Ovary (tissue), 3 donors: ENCODE results near the gene FAM222A.

Experiments
- CTCF ChIP-seq, 3 donors: fragments of 450-650 bp in 2 of 3; fragments of 200-600 bp in 1 of 3; IDR thresholded peaks; one replicate each; pipeline versions ENCODE4 v1.5.1 to v1.8.0; 2016 to 2022; ENCODE audit warnings: antibody characterized with exemption in 3 of 3, mild to moderate bottlenecking in 1 of 3
- EP300 ChIP-seq: sonication (generic); formaldehyde crosslinking; IDR thresholded peaks from one replicate; pipeline ENCODE4 v1.6.1; 2017; ENCODE audit warnings: antibody characterized with exemption
- POLR2A ChIP-seq: fragments of 450-650 bp; IDR thresholded peaks from one replicate; pipeline ENCODE4 v1.6.1; 2017; ENCODE audit warnings: antibody characterized with exemption, mild to moderate bottlenecking, moderate library complexity
- donor health status: DM: no; HTN: no; CAD: no.

- TF ChIP-seq CTCF (IDR thresholded peaks at IDR 0.05) = no peak
- no peak for TF ChIP-seq POLR2A
- TF ChIP-seq EP300 = no peak
Measured at GRCh38 chr12:109772622-109773321, 59.1 kb downstream of the FAM222A start.
